Nephron (organoid): ENCODE measurements around the gene FBLN5.

Experiments used
- H3K27ac Mint-ChIP-seq, 3 experiments: 2 replicates each; pipeline ENCODE4 v1.8.0; 2020; ENCODE audit warnings: mixed read lengths in 3 of 3, mild to moderate bottlenecking in 2 of 3, moderate library complexity in 1 of 3
- H3K27me3 Mint-ChIP-seq: 2 replicates; pipeline ENCODE4 v1.8.0; 2021; ENCODE audit warnings: low read depth, mild to moderate bottlenecking, moderate library complexity, mixed read lengths
- H3K36me3 Mint-ChIP-seq: 2 replicates; pipeline ENCODE4 v1.8.0; 2020; ENCODE audit warnings: low read depth, mixed read lengths
- H3K4me1 Mint-ChIP-seq: 2 replicates; pipeline ENCODE4 v1.8.0; 2020; ENCODE audit warnings: mixed read lengths
- H3K4me3 Mint-ChIP-seq, 3 experiments: 2 replicates each; pipeline ENCODE4 v1.8.0; 2020; ENCODE audit warnings: mild to moderate bottlenecking in 3 of 3, mixed read lengths in 3 of 3, moderate library complexity in 2 of 3
- H3K9me3 Mint-ChIP-seq: 2 replicates; pipeline ENCODE4 v1.8.0; 2020; ENCODE audit warnings: mixed read lengths
- CTCF ChIP-seq, 3 experiments: fragments of 200-600 bp; sonication (generic); IDR thresholded peaks; one replicate each; pipeline ENCODE4 v1.5.0; 2021; ENCODE audit warnings: antibody characterized with exemption in 3 of 3; ENCODE audit not compliant: unreplicated experiment in 3 of 3

The FBLN5 gene

GRCh38 chr14:91925001-91925726, 22.3 kb downstream of the FBLN5 start:
- Mint-ChIP-seq H3K4me1 (peaks cover 83% of the 10 kb centered on the region), H3K27me3 (peaks cover 4% of the 10 kb centered on the region), H3K4me3 (peak overlapping the region in 1 of 3 experiments; percentile 26), H3K9me3 (no peaks in the 10 kb centered on the region), H3K27ac (peak overlapping the region; percentile 60 to 86 (median 77)), H3K36me3 (peaks cover 5% of the 10 kb centered on the region)
- no peak for TF ChIP-seq CTCF (IDR thresholded peaks at IDR 0.05; ENCODE audit: unreplicated experiment in 3 of 3)

- Mint-ChIP-seq H3K27ac (peak overlapping the region in 2 of 3 experiments; percentile 75 to 77), H3K9me3 (peaks cover 3% of the 10 kb centered on the region), H3K36me3 (peaks cover 8% of the 10 kb centered on the region), H3K4me3 (no peak overlapping the region), H3K27me3 (peaks cover 4% of the 10 kb centered on the region), H3K4me1 (peaks cover 70% of the 10 kb centered on the region)
- no peak for TF ChIP-seq CTCF (IDR thresholded peaks at IDR 0.05; ENCODE audit: unreplicated experiment in 3 of 3)
Observed at GRCh38 chr14:91920526-91920925, 27.0 kb downstream of the FBLN5 start.

- TF ChIP-seq CTCF (IDR thresholded peaks at IDR 0.05; ENCODE audit: unreplicated experiment in 3 of 3) = no peak
Observed at GRCh38 chr14:91919814-91920213, 27.7 kb downstream of the FBLN5 start.

GRCh38 chr14:91918186-91918883, 29.2 kb downstream of the FBLN5 start:
- Mint-ChIP-seq H3K9me3 (peaks cover 3% of the 10 kb centered on the region), H3K4me1 (peaks cover 52% of the 10 kb centered on the region), H3K27ac (peak overlapping the region; percentile 82 to 98 (median 89)), H3K4me3 (peak overlapping the region in 1 of 3 experiments; percentile 27), H3K27me3 (peaks cover 4% of the 10 kb centered on the region), H3K36me3 (peaks cover 10% of the 10 kb centered on the region)
- no peak for TF ChIP-seq CTCF (IDR thresholded peaks at IDR 0.05; ENCODE audit: unreplicated experiment in 3 of 3)

More at GRCh38 chr14:91919814-91920213, 27.7 kb downstream of the FBLN5 start:
- H3K4me3 Mint-ChIP-seq = peak overlapping the region in 1 of 3 experiments; percentile 49
- H3K27me3 Mint-ChIP-seq = peaks cover 4% of the 10 kb centered on the region
- H3K9me3 Mint-ChIP-seq = peaks cover 3% of the 10 kb centered on the region
- H3K4me1 Mint-ChIP-seq = peaks cover 63% of the 10 kb centered on the region
- peak overlapping the region in 2 of 3 experiments; percentile 58 to 77 for H3K27ac Mint-ChIP-seq
- H3K36me3 Mint-ChIP-seq = peaks cover 9% of the 10 kb centered on the region

- Mint-ChIP-seq H3K36me3 (peaks cover 10% of the 10 kb centered on the region), H3K9me3 (peaks cover 3% of the 10 kb centered on the region), H3K4me1 (peaks cover 6% of the 10 kb centered on the region), H3K4me3 (no peak overlapping the region), H3K27me3 (peaks cover 3% of the 10 kb centered on the region), H3K27ac (no peak overlapping the region)
- no peak for TF ChIP-seq CTCF (IDR thresholded peaks at IDR 0.05; ENCODE audit: unreplicated experiment in 3 of 3)
Observed at GRCh38 chr14:91912035-91912434, 35.5 kb downstream of the FBLN5 start.
